HG03108 (cell line): ENCODE data around the gene VPREB1.
"Not testable (repeated sequence)": the region's sequence is repeated elsewhere in the genome, so short reads cannot be mapped to it uniquely, and the experiment has no call there.

ENCODE experiments used
- ATAC-seq: cut with Tn5 transposase; IDR thresholded peaks from one replicate; pipeline ENCODE4 v1.9.1; 2021; ENCODE audit warnings: moderate library complexity; ENCODE audit not compliant: unreplicated experiment

VPREB1 gene

GRCh38 chr22:22245256-22245909 lies 797 bp downstream of the VPREB1 start:
- no peak for ATAC-seq

GRCh38 chr22:22245935-22246525 lies 1.4 kb downstream of the VPREB1 start:
- no peak for ATAC-seq

- no peak for ATAC-seq
Measured at GRCh38 chr22:22246706-22247105, 2.1 kb downstream of the VPREB1 start.

GRCh38 chr22:22248878-22249277 lies 4.3 kb downstream of the VPREB1 start:
- no peak for ATAC-seq

- ATAC-seq = not testable (repeated sequence)
Measured at GRCh38 chr22:22250651-22251050, 6.1 kb downstream of the VPREB1 start.

GRCh38 chr22:22256133-22256532 lies 11.5 kb downstream of the VPREB1 start:
- ATAC-seq = not testable (repeated sequence)

GRCh38 chr22:22258597-22259415 lies 14.2 kb downstream of the VPREB1 start:
- ATAC-seq = not testable (repeated sequence)

GRCh38 chr22:22260169-22260568 lies 15.6 kb downstream of the VPREB1 start:
- ATAC-seq = not testable (repeated sequence)

- not testable (repeated sequence) for ATAC-seq
Measured at GRCh38 chr22:22260586-22260985, 16.0 kb downstream of the VPREB1 start.

- ATAC-seq = not testable (repeated sequence)
Measured at GRCh38 chr22:22262332-22263074, 17.9 kb downstream of the VPREB1 start.

GRCh38 chr22:22263823-22264222 lies 19.2 kb downstream of the VPREB1 start:
- ATAC-seq = not testable (repeated sequence)

GRCh38 chr22:22270036-22270676 lies 25.6 kb downstream of the VPREB1 start:
- not testable (repeated sequence) for ATAC-seq

- not testable (repeated sequence) for ATAC-seq
Measured at GRCh38 chr22:22277423-22277822, 32.8 kb downstream of the VPREB1 start.

GRCh38 chr22:22284962-22285756 lies 40.6 kb downstream of the VPREB1 start:
- ATAC-seq = not testable (repeated sequence)

- not testable (repeated sequence) for ATAC-seq
Measured at GRCh38 chr22:22286390-22287105, 42.0 kb downstream of the VPREB1 start.

- not testable (repeated sequence) for ATAC-seq
Measured at GRCh38 chr22:22287106-22287626, 42.6 kb downstream of the VPREB1 start.

GRCh38 chr22:22289666-22290065 lies 45.1 kb downstream of the VPREB1 start:
- ATAC-seq = not testable (repeated sequence)

- not testable (repeated sequence) for ATAC-seq
Measured at GRCh38 chr22:22291129-22291806, 46.7 kb downstream of the VPREB1 start.
